Aorta (tissue), 5 donors: ENCODE results near the gene CCDC182. TPM values are rescaled to one million over a fixed set of nuclear protein-coding genes. Genes with fewer than 3 reads are reported as not detected.

Experiments
- ATAC-seq: fragments of 200-7000 bp; cut with Tn5 transposase; one replicate; pipeline ENCODE4 v1.9.1; 2022; ENCODE audit warnings: moderate library complexity; ENCODE audit not compliant: low FRiP score
- DNase-seq, 2 donors: peaks; one replicate each; pipeline ENCODE4 v3.0.0-alpha.2; 2020
- H3K27ac ChIP-seq, 2 donors: one replicate each; pipeline ENCODE4 v1.5.1; 2013; ENCODE audit warnings: low read length in 2 of 2, mild to moderate bottlenecking in 2 of 2, moderate library complexity in 2 of 2, control low read depth in 1 of 2, inconsistent platforms in 1 of 2, low read depth in 1 of 2
- H3K27me3 ChIP-seq, 2 donors: one replicate each; pipeline ENCODE4 v1.6.1; 2013; ENCODE audit warnings: control low read depth in 1 of 2, low read length in 1 of 2, mild to moderate bottlenecking in 1 of 2, moderate library complexity in 1 of 2; ENCODE audit not compliant: insufficient read depth in 2 of 2, control insufficient read depth in 1 of 2
- H3K36me3 ChIP-seq, 2 donors: one replicate each; pipeline ENCODE4 v1.6.1; 2013; ENCODE audit warnings: control low read depth in 1 of 2, low read length in 1 of 2, mild to moderate bottlenecking in 1 of 2; ENCODE audit not compliant: insufficient read depth in 2 of 2, control insufficient read depth in 1 of 2
- H3K4me1 ChIP-seq, 2 donors: one replicate each; pipeline ENCODE4 v1.6.1; 2013; ENCODE audit warnings: low read length in 2 of 2, control low read depth in 1 of 2, mild to moderate bottlenecking in 1 of 2, moderate library complexity in 1 of 2; ENCODE audit not compliant: insufficient read depth in 2 of 2, control insufficient read depth in 1 of 2
- H3K4me3 ChIP-seq, 2 donors: one replicate each; pipeline ENCODE4 v1.5.1; 2013; ENCODE audit warnings: low read length in 2 of 2, control low read depth in 1 of 2, mild to moderate bottlenecking in 1 of 2
- H3K9me3 ChIP-seq: one replicate; pipeline ENCODE4 v1.6.1; 2013; ENCODE audit warnings: mild to moderate bottlenecking, low read length; ENCODE audit not compliant: control insufficient read depth
- WGBS, 2 donors: extraction: QIAGEN DNeasy Blood & Tissue Kit; methylation state at CpG; one replicate each; pipeline ENCODE4 v1.1.7; 2013; 5-methylcytosine and 5-hydroxymethylcytosine counted together
- intact Hi-C, 2 donors: fragments of 100-400 bp; cut with DNase I; formaldehyde crosslinking; loops; one replicate each; pipeline versions ENCODE4 v1.14.2 to v1.15.0; 2022
- polyA plus RNA-seq, 2 donors: library from polyadenylated mRNA; stranded (reverse); fragments of 200-250 nt; gene quantifications; one replicate each; pipeline ENCODE4 v1.2.3, GENCODE V29; 2013
- total RNA-seq, 2 donors: library from RNA; stranded (reverse); fragmentation: NEBNext Ultra II Directional; extraction: Animal tissue kit (Norgen Biotek cat#: 25700); gene quantifications; one replicate each; pipeline ENCODE4 v1.2.1, GENCODE V29; 2021
- donor health status: healthy with polysubstance abuse.
- donor health status: Bipolar disorder and iron deficiency.
- donor health status: DM: no; HTN: no; CAD: no.
- donor health status: DM: no; HTN: no; CAD: no.
- donor health status: DM: yes; HTN: yes; CAD: no.

The CCDC182 gene
- total and polyA plus RNA-seq, 4 donors = not detected

- DNase-seq (no peak), ATAC-seq (no peak)
- intact Hi-C loops = no loop called here
- no peaks in the 10 kb centered on the region for H3K9me3 ChIP-seq
- no peaks in the 10 kb centered on the region for H3K27me3 ChIP-seq
- H3K4me1 ChIP-seq = no peaks in the 10 kb centered on the region
- H3K4me3 ChIP-seq = no peak overlapping the region
- no peaks in the 10 kb centered on the region for H3K36me3 ChIP-seq
- H3K27ac ChIP-seq = no peak overlapping the region
- 74 to 78% methylated on average over 11 of the region's 11 CpGs for WGBS, 2 donors
Measured at GRCh38 chr17:57781386-57782061, 36.4 kb upstream of the CCDC182 start.

- H3K9me3 ChIP-seq = no peaks in the 10 kb centered on the region
- intact Hi-C loops = no loop called here
- H3K4me3 ChIP-seq = no peak overlapping the region
- H3K36me3 ChIP-seq = no peaks in the 10 kb centered on the region
- no peaks in the 10 kb centered on the region for H3K4me1 ChIP-seq
- DNase-seq (no peak), ATAC-seq (no peak)
- no peaks in the 10 kb centered on the region for H3K27me3 ChIP-seq
- H3K27ac ChIP-seq = no peak overlapping the region
- 75 to 79% methylated on average over 2 of the region's 2 CpGs for WGBS, 2 donors
Measured at GRCh38 chr17:57779706-57780105, 34.6 kb upstream of the CCDC182 start.

GRCh38 chr17:57778306-57778705 lies 33.2 kb upstream of the CCDC182 start:
- H3K4me3 ChIP-seq = no peak overlapping the region

GRCh38 chr17:57776366-57776765 lies 31.3 kb upstream of the CCDC182 start:
- ATAC-seq (no peak), DNase-seq (no peak)
- H3K27ac ChIP-seq = no peak overlapping the region
- no peaks in the 10 kb centered on the region for H3K27me3 ChIP-seq
- intact Hi-C loops = no loop called here
- no peaks in the 10 kb centered on the region for H3K36me3 ChIP-seq
- H3K4me1 ChIP-seq = no peaks in the 10 kb centered on the region
- WGBS, 2 donors = 89 to 91% methylated on average over 12 of the region's 12 CpGs
- no peaks in the 10 kb centered on the region for H3K9me3 ChIP-seq
- no peak overlapping the region for H3K4me3 ChIP-seq

More at GRCh38 chr17:57778306-57778705, 33.2 kb upstream of the CCDC182 start:
- ATAC-seq = no peak
- no peaks in the 10 kb centered on the region for H3K27me3 ChIP-seq
- no peaks in the 10 kb centered on the region for H3K9me3 ChIP-seq
- no peaks in the 10 kb centered on the region for H3K4me1 ChIP-seq
- H3K27ac ChIP-seq = no peak overlapping the region
- intact Hi-C loops = no loop called here
- DNase-seq = no peak
- 53 to 54% methylated on average over 6 of the region's 6 CpGs for WGBS, 2 donors
- H3K36me3 ChIP-seq = no peaks in the 10 kb centered on the region

- WGBS, 2 donors = 91 to 93% methylated on average over 4 of the region's 4 CpGs
- ATAC-seq (no peak), DNase-seq (no peak)
- Histone ChIP-seq H3K27me3 (no peaks in the 10 kb centered on the region), H3K4me3 (no peak overlapping the region), H3K9me3 (no peaks in the 10 kb centered on the region), H3K27ac (no peak overlapping the region), H3K36me3 (no peaks in the 10 kb centered on the region), H3K4me1 (no peaks in the 10 kb centered on the region)
- intact Hi-C loops = no loop called here
Measured at GRCh38 chr17:57774872-57775271, 29.8 kb upstream of the CCDC182 start.

- Histone ChIP-seq H3K36me3 (no peaks in the 10 kb centered on the region), H3K27me3 (no peaks in the 10 kb centered on the region), H3K27ac (no peak overlapping the region), H3K4me1 (no peaks in the 10 kb centered on the region), H3K9me3 (no peaks in the 10 kb centered on the region), H3K4me3 (no peak overlapping the region)
- WGBS, 2 donors = 25 to 28% methylated on average over 4 of the region's 4 CpGs
- intact Hi-C loops = no loop called here
- no peak for ATAC-seq
- DNase-seq = no peak
Measured at GRCh38 chr17:57773557-57773956, 28.5 kb upstream of the CCDC182 start.

- DNase-seq = peak in 1 of 2 donors; percentile 26
- no peaks in the 10 kb centered on the region for H3K9me3 ChIP-seq
- H3K27me3 ChIP-seq = no peaks in the 10 kb centered on the region
- ATAC-seq = no peak
- intact Hi-C loops = no loop called here
- no peaks in the 10 kb centered on the region for H3K36me3 ChIP-seq
- H3K4me3 ChIP-seq = no peak overlapping the region
- H3K4me1 ChIP-seq = no peaks in the 10 kb centered on the region
- H3K27ac ChIP-seq = no peak overlapping the region
- 85 to 86% methylated on average over 7 of the region's 7 CpGs for WGBS, 2 donors
Measured at GRCh38 chr17:57772774-57773173, 27.7 kb upstream of the CCDC182 start.

- no peaks in the 10 kb centered on the region for H3K36me3 ChIP-seq
- no peak overlapping the region for H3K4me3 ChIP-seq
- no peak for ATAC-seq
- H3K4me1 ChIP-seq = no peaks in the 10 kb centered on the region
- H3K27me3 ChIP-seq = no peaks in the 10 kb centered on the region
- no peak overlapping the region for H3K27ac ChIP-seq
- H3K9me3 ChIP-seq = no peaks in the 10 kb centered on the region
- intact Hi-C loops = no loop called here
- no peak for DNase-seq
- WGBS, 2 donors = 47% methylated on average over 6 of the region's 6 CpGs
Measured at GRCh38 chr17:57767561-57767960, 22.5 kb upstream of the CCDC182 start.

GRCh38 chr17:57766318-57766943 lies 21.3 kb upstream of the CCDC182 start:
- no peak for ATAC-seq
- 67 to 76% methylated on average over 2 of the region's 2 CpGs for WGBS, 2 donors
- Histone ChIP-seq H3K9me3 (no peaks in the 10 kb centered on the region), H3K4me1 (no peaks in the 10 kb centered on the region), H3K27ac (no peak overlapping the region), H3K4me3 (no peak overlapping the region), H3K36me3 (no peaks in the 10 kb centered on the region), H3K27me3 (no peaks in the 10 kb centered on the region)
- DNase-seq = no peak
- intact Hi-C loops = no loop called here
